NCI-H69 (cell line): ENCODE results near the gene PCDHA8.
A peak's percentile ranks its signal among the peaks of the same experiment; 100 is the strongest.
"Not testable (repeated sequence)": the region's sequence is repeated elsewhere in the genome, so short reads cannot be mapped to it uniquely, and the experiment has no call there.

ENCODE experiments used
- DNase-seq: peaks from one replicate; lab custom pipeline; 2025; lab: John Stamatoyannopoulos, UW

The PCDHA8 gene

DNA sequence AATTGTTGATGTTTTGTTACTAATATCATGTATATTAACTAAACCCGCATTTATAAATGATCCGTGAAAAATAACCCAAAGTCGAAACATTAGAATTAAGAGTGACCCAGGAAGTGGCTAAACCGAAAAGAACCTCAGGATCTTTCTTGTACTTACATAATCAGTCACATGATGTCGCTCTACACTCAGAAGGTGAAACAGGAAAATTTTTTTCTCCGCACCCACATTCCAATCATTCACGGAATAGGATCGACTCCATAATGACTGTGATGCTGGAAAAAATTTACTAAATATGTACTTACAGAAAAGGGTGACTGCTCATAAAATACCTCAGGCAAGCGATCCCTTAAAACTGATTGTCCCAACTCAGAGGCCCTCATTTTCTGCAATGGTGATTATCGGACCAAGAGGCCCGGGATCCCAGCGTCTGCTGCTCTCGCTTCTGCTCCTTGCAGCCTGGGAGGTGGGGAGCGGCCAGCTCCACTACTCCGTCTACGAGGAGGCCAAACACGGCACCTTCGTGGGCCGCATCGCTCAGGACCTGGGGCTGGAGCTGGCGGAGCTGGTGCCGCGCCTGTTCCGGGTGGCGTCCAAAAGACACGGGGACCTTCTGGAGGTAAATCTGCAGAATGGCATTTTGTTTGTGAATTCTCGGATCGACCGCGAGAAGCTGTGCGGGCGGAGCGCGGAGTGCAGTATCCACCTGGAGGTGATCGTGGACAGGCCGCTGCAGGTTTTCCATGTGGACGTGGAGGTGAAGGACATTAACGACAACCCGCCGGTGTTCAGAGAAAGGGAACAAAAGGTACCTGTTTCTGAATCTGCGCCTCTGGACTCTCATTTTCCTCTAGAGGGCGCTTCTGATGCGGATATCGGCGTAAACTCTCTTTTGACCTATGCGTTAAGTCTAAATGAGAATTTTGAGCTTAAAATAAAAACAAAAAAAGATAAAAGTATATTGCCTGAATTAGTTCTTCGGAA lies 34.4 kb downstream of the PCDHA8 start, which contains the start of gene PCDHA12:
PCDHA12 (plus strand) TSS at position 224 of the 981 bp plus-strand sequence; CDS start at position 389, 165 bp downstream.
- peak; percentile 8 for DNase-seq

DNA sequence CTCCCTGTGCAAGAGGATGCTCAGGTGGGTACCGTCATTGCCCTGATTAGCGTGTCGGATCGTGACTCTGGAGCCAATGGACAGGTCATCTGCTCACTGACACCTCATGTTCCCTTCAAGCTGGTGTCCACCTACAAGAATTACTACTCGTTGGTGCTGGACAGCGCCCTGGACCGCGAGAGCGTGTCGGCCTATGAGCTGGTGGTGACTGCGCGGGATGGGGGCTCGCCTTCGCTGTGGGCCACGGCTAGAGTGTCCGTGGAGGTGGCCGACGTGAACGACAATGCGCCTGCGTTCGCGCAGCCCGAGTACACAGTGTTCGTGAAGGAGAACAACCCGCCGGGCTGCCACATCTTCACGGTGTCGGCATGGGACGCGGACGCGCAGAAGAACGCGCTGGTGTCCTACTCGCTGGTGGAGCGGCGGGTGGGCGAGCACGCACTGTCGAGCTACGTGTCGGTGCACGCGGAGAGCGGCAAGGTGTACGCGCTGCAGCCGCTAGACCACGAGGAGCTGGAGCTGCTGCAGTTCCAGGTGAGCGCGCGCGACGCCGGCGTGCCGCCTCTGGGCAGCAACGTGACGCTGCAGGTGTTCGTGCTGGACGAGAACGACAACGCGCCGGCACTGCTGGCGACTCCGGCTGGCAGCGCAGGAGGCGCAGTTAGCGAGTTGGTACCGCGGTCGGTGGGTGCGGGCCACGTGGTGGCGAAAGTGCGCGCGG lies 35.7 kb downstream of the PCDHA8 start:
- not testable (repeated sequence) for DNase-seq

DNA sequence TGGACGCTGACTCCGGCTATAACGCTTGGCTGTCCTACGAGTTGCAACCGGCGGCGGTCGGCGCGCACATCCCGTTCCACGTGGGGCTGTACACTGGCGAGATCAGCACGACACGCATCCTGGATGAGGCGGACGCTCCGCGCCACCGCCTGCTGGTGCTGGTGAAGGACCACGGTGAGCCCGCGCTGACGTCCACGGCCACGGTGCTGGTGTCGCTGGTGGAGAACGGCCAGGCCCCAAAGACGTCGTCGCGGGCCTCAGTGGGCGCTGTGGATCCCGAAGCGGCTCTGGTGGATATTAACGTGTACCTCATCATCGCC lies 36.2 kb downstream of the PCDHA8 start:
- DNase-seq: no peak

DNA sequence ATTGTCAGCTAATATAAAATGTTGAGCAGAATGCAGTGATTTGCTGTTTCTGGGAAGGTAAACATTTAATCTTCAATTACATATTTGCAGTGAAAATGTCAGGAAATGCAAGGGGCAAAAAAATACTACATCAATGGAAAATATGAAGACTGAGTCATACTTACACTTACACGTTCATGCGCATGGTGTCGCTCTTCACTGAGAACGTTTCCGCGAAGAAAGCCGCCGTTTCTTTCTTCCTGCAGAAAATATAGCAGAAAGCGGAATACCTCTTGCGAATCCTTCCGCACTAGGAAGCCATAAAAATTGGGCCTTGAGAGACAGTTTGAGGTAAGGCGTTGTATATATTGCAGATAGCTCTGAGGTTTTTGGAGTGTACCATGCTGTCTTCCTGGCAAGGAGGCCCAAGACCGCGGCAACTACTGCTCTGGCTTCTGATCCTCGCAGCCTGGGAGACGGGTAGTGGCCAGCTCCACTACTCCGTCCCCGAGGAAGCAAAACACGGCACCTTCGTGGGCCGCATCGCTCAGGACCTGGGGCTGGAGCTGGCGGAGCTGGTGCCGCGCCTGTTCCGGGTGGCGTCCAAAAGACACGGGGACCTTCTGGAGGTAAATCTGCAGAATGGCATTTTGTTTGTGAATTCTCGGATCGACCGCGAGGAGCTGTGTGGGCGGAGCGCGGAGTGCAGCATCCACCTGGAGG lies 41.1 kb downstream of the PCDHA8 start, which contains the start of gene PCDHA13:
PCDHA13 (plus strand) TSS at position 236 of the 702 bp plus-strand sequence; CDS start at position 381, 145 bp downstream.
- no peak for DNase-seq

DNA sequence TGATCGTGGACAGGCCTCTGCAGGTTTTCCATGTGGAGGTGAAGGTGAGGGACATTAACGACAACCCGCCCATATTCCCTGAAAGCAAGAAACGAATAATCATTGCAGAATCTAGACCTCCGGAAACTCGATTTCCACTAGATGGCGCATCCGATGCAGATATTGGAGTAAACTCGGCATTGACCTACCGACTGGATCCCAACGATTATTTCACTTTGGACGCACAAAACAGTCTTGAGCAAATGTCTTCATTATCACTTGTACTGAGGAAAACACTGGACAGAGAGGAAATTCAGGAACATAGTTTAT lies 41.6 kb downstream of the PCDHA8 start:
- peak; percentile 56 for DNase-seq

DNA sequence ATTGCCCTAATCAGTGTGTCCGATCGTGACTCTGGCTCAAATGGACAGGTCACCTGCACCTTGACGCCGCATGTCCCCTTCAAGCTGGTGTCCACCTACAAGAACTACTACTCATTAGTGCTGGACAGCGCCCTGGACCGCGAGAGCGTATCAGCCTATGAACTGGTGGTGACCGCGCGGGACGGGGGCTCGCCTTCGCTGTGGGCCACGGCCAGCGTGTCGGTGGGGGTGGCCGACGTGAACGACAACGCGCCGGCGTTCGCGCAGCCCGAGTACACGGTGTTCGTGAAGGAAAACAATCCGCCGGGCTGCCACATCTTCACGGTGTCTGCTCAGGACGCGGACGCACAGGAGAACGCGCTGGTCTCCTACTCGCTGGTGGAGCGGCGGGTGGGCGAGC lies 42.4 kb downstream of the PCDHA8 start:
- no peak for DNase-seq

DNA sequence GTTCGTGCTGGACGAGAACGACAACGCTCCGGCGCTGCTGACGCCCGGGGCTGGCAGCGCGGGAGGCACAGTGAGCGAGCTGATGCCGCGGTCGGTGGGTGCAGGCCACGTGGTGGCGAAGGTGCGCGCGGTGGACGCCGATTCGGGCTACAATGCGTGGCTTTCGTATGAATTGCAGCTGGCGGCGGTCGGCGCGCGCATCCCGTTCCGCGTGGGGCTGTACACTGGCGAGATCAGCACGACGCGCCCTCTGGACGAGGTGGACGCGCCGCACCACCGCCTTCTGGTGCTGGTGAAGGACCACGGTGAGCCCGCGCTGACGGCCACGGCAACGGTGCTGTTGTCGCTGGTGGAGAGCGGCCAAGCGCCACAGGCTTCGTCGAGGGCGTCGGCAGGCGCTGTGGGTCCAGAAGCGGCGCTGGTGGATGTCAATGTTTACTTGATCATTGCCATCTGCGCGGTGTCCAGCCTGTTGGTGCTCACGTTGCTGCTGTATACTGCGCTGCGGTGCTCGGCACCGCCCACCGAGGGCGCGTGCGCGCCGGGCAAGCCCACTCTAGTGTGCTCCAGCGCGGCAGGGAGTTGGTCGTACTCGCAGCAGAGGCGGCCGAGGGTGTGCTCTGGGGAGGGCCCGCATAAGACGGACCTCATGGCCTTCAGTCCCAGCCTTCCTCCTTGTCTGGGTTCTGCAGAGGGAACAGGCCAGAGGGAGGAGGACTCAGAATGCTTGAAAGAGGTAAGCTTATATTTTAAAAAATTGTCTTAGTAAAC lies 43.1 kb downstream of the PCDHA8 start:
- DNase-seq: no peak
